ENCODE measurements around the gene CST7. TPM values are rescaled to one million over a fixed set of nuclear protein-coding genes. Genes with fewer than 3 reads are reported as not detected.

Gene CST7
- total RNA-seq, 4 donors from 2014 or later: 0.97 to 4.1 (median 2.7) TPM; not detected in 1

GRCh38 chr20:24950836-24951525 lies 1.9 kb downstream of the CST7 start:
- TF ChIP-seq POLR2AphosphoS5 (IDR thresholded peaks at IDR 0.05): no peak
- no peak for TF ChIP-seq EP300 (IDR thresholded peaks at IDR 0.05)
- TF ChIP-seq POLR2A (IDR thresholded peaks at IDR 0.05): no peak
- no peak for TF ChIP-seq CTCF (IDR thresholded peaks at IDR 0.05)
- H3K27me3 ChIP-seq: peaks cover 5% of the 10 kb centered on the region
- DNase-seq (ENCODE audit: low spot score in 2 of 2): peak in 1 of 2 donors; percentile 55
- H3K36me3 ChIP-seq: no peaks in the 10 kb centered on the region
- WGBS: 77% methylated on average over 8 of the region's 16 CpGs
- no peaks in the 10 kb centered on the region for H3K4me1 ChIP-seq
- H3K27ac ChIP-seq: no peak overlapping the region
- peak overlapping the region; percentile 17 for H3K4me3 ChIP-seq
- H3K9me3 ChIP-seq: no peaks in the 10 kb centered on the region

DNA sequence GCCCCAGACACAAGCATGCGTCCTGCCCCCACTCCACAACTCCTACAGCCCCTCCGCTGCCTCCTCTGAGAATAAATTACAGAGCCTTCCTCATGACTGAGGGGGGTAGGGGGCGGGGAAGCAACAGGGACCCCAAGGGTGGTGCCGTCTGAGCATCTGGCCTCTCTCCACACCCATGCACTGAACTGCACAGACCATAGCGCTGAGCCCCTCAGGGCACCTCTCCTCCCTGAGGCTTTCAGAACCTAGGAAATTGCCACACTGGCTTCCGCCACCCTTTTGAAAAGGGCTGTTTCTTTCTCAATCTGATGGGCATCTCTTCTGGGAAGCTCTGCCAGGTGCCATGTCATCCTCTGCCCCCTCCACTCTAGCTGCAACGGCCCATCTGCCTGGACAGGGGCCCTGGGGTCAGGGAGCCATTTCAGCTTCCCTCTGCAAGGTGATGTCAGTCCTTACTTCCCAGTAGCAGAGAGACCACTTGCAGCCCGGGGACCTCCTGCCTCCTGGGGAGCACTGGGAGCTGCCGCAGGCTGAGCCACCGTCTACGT lies 2.5 kb downstream of the CST7 start:
- H3K27ac ChIP-seq: no peak overlapping the region
- DNase-seq (ENCODE audit: low spot score in 2 of 2): peak in 1 of 2 donors; percentile 67
- H3K9me3 ChIP-seq: no peaks in the 10 kb centered on the region
- WGBS: 55% methylated on average over 2 of the region's 11 CpGs
- TF ChIP-seq EP300 (IDR thresholded peaks at IDR 0.05): no peak
- TF ChIP-seq CTCF (IDR thresholded peaks at IDR 0.05): no peak
- no peak for TF ChIP-seq POLR2AphosphoS5 (IDR thresholded peaks at IDR 0.05)
- TF ChIP-seq POLR2A (IDR thresholded peaks at IDR 0.05): no peak
- no peaks in the 10 kb centered on the region for H3K4me1 ChIP-seq
- H3K36me3 ChIP-seq: peaks cover 6% of the 10 kb centered on the region
- no peak overlapping the region for H3K4me3 ChIP-seq
- peaks cover 5% of the 10 kb centered on the region for H3K27me3 ChIP-seq

DNA sequence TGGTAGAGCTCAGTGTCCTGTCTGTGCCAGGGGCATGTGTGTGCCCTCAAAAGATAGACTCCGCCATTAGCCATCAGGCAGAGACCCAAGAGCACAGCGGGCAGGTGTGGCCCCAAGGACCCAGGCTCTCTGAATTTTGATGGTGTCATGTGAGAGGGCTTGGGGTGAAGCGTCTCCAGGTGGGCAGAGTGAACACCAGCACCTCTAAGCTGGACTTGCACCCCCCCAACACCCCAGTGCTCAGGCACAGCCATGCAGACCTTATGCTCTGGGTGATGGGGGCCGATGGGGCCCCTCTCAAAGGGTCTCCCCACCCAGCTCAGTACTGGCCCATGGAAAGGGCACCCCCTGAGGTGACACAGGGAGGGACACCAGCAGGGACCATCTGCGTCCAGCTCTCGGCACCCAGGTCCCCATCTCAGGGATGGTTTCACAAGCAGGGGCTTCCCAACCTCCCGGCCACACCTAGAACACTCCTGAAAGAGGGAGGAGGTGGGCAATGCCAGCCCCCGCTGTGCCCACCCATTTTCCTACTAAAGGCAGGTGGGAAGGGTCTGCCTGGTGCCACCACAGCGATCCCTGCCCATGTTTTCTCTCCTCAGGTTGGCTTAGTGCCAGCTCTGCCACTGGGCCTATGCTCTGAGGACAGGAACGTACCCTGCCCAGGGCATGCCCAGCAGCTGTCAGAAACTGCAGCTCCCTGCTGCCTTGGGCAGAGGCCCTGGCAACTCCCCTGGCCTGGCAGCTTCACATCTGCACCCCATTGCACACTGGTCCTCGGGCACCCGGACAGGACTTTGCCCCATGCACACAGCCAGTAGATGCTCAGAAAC lies 3.5 kb downstream of the CST7 start:
- peaks cover 5% of the 10 kb centered on the region for H3K27me3 ChIP-seq
- no peak for DNase-seq (ENCODE audit: low spot score in 2 of 2)
- TF ChIP-seq EP300 (IDR thresholded peaks at IDR 0.05): no peak
- no peak for TF ChIP-seq POLR2A (IDR thresholded peaks at IDR 0.05)
- WGBS: 72% methylated on average over 3 of the region's 12 CpGs
- no peaks in the 10 kb centered on the region for H3K4me1 ChIP-seq
- H3K4me3 ChIP-seq: no peak overlapping the region
- H3K27ac ChIP-seq: no peak overlapping the region
- H3K36me3 ChIP-seq: peaks cover 13% of the 10 kb centered on the region
- H3K9me3 ChIP-seq: no peaks in the 10 kb centered on the region

GRCh38 chr20:24953209-24953575 lies 4.1 kb downstream of the CST7 start:
- Histone ChIP-seq H3K27ac (no peak overlapping the region), H3K4me3 (no peak overlapping the region), H3K36me3 (peaks cover 16% of the 10 kb centered on the region), H3K9me3 (no peaks in the 10 kb centered on the region), H3K27me3 (peaks cover 5% of the 10 kb centered on the region), H3K4me1 (no peaks in the 10 kb centered on the region)
- DNase-seq (ENCODE audit: low spot score in 2 of 2): no peak
- no peak for TF ChIP-seq EP300 (IDR thresholded peaks at IDR 0.05)
- TF ChIP-seq POLR2AphosphoS5 (IDR thresholded peaks at IDR 0.05): no peak
- no peak for TF ChIP-seq CTCF (IDR thresholded peaks at IDR 0.05)
- TF ChIP-seq POLR2A (IDR thresholded peaks at IDR 0.05): no peak
- 40% methylated on average over 3 of the region's 8 CpGs for WGBS

GRCh38 chr20:24953621-24954133 lies 4.6 kb downstream of the CST7 start:
- Histone ChIP-seq H3K4me3 (no peak overlapping the region), H3K9me3 (no peaks in the 10 kb centered on the region), H3K36me3 (peaks cover 21% of the 10 kb centered on the region), H3K4me1 (no peaks in the 10 kb centered on the region), H3K27me3 (peaks cover 5% of the 10 kb centered on the region), H3K27ac (no peak overlapping the region)
- DNase-seq (ENCODE audit: low spot score in 2 of 2): no peak
- TF ChIP-seq POLR2A (IDR thresholded peaks at IDR 0.05) (no peak), EP300 (IDR thresholded peaks at IDR 0.05) (no peak), POLR2AphosphoS5 (IDR thresholded peaks at IDR 0.05) (no peak), CTCF (IDR thresholded peaks at IDR 0.05) (no peak)
- WGBS: 83% methylated on average over 16 of the region's 16 CpGs

All from suprapubic skin (tissue), 4 donors.